Measurements from ENCODE around the gene GRAMD1B. TPM values are rescaled to one million over a fixed set of nuclear protein-coding genes. Genes with fewer than 3 reads are reported as not detected.

The GRAMD1B gene
- total and polyA plus RNA-seq, 2 experiments from 2014 or later, result 9.0 to 20.4 TPM

DNA sequence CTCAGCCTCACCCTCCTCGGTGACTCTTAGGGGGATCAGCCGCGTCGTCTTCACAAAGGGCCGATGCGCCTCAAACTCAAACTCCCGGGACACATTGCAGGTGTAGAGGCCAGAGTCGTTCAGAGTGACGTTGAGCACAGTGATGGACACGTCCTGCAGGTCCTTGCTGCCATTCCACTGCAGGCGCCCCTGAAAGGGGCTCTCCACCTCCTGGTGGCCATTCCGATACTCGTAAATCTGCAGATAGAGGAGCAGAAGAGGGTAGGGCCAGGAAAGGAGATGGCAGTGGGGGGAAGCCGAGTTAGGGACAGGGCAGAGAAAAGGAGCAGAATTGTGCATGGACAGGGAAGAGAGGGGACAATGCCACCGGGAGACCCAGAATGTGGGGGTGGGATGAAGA, 212.4 kb downstream of the GRAMD1B start:
- TF ChIP-seq, protein P1, sequence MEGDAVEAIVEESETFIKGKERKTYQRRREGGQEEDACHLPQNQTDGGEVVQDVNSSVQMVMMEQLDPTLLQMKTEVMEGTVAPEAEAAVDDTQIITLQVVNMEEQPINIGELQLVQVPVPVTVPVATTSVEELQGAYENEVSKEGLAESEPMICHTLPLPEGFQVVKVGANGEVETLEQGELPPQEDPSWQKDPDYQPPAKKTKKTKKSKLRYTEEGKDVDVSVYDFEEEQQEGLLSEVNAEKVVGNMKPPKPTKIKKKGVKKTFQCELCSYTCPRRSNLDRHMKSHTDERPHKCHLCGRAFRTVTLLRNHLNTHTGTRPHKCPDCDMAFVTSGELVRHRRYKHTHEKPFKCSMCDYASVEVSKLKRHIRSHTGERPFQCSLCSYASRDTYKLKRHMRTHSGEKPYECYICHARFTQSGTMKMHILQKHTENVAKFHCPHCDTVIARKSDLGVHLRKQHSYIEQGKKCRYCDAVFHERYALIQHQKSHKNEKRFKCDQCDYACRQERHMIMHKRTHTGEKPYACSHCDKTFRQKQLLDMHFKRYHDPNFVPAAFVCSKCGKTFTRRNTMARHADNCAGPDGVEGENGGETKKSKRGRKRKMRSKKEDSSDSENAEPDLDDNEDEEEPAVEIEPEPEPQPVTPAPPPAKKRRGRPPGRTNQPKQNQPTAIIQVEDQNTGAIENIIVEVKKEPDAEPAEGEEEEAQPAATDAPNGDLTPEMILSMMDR (IDR thresholded peaks at IDR 0.05; ENCODE audit: poor library complexity), result no peak
- TF ChIP-seq EZH2phosphoT487 (IDR thresholded peaks at IDR 0.05; ENCODE audit: low read depth, severe bottlenecking, unreplicated experiment) (no peak), EZH2 (IDR thresholded peaks at IDR 0.05; ENCODE audit: borderline replicate concordance) (no peak)

DNA sequence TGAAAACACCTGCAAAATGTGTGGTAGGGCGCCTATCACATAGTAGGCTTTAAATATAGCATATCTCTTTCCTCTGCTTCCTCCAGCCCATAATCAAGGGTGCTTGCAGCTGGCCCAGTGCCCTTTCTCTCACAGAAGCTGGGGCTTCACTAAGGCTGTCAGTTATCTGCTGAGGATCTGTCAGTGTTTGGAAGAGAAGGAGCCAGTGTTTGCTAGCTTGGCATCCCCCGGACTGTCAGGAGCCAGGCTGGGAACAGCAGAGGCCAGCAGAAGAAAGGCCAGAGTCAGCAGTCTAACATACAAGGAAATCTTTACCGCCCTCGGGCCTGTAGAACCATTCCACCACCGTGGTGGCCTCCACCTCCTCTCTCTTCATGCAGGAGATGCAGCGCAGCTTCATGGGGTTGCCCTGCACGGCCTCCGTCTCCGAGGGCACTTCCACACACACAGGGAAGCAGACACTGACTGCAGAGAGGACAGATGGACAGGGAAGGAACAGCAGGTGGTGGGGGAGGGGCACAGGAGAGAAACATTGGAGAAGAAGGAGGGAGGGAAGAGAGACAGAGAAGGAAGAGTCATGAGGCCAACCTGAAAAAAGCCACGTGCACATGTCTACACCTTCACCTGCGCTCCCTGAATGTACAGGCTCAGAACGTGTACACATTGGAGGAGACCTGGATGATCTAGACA, 215.4 kb downstream of the GRAMD1B start:
- WGBS (ENCODE audit: low lambda C conversion rate, missing lambda C conversion rate), result 77% methylated on average over 12 of the region's 12 CpGs
- peaks cover 19% of the 10 kb centered on the region for H3K27me3 ChIP-seq
- no peak for TF ChIP-seq EZH2phosphoT487 (IDR thresholded peaks at IDR 0.05; ENCODE audit: low read depth, severe bottlenecking, unreplicated experiment)
- no peak for TF ChIP-seq EZH2 (IDR thresholded peaks at IDR 0.05; ENCODE audit: borderline replicate concordance)
- TF ChIP-seq, protein P1 (IDR thresholded peaks at IDR 0.05; ENCODE audit: poor library complexity), result no peak

More for the DNA sequence above, 212.4 kb downstream of the GRAMD1B start:
- Histone ChIP-seq H3K27ac (no peak overlapping the region), H3K9me2 (replicated peaks; ENCODE audit: insufficient read depth) (no peaks in the 10 kb centered on the region), H3K36me3 (replicated peaks; ENCODE audit: insufficient read depth, low read depth) (no peaks in the 10 kb centered on the region), H3K4me3 (no peak overlapping the region), H3K4me1 (ENCODE audit: insufficient read depth) (no peaks in the 10 kb centered on the region), H3K9me3 (ENCODE audit: low read depth) (no peaks in the 10 kb centered on the region), H2AFZ (no peak overlapping the region), H3K79me2 (no peaks in the 10 kb centered on the region), H3K4me2 (no peak overlapping the region), H4K20me1 (ENCODE audit: insufficient read depth, poor library complexity, severe bottlenecking) (no peaks in the 10 kb centered on the region), H3K27me3 (peaks cover 13% of the 10 kb centered on the region)
- WGBS (ENCODE audit: low lambda C conversion rate, missing lambda C conversion rate), result 93% methylated on average over 15 of the region's 15 CpGs
- no peak for DNase-seq (ENCODE audit: low spot score)

DNA sequence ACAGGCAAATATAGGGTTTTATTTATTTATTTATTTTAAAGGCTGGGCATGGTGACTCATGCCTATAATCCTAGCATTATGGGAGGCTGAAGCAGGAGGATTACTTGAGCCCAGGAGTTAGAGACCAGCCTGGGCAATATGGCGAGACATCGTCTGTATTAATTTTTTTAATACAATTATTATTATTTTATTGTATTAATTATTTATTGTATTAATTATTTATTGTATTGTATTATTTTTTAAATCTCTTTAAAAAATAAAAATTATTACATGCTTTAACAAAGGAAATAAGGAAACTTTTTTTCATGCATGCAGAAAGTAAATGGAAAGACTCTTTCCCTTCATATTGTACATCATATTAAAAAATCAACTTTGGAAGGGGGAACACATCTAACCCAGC, 220.8 kb downstream of the GRAMD1B start:
- H4K20me1 ChIP-seq (ENCODE audit: insufficient read depth, poor library complexity, severe bottlenecking), result no peaks in the 10 kb centered on the region
- H3K4me3 ChIP-seq, result no peak overlapping the region
- H2AFZ ChIP-seq, result no peak overlapping the region
- 98% methylated on average over 2 of the region's 2 CpGs for WGBS (ENCODE audit: low lambda C conversion rate, missing lambda C conversion rate)
- peaks cover 27% of the 10 kb centered on the region for H3K27me3 ChIP-seq
- no peaks in the 10 kb centered on the region for H3K9me2 ChIP-seq (replicated peaks; ENCODE audit: insufficient read depth)
- TF ChIP-seq, protein P1 (IDR thresholded peaks at IDR 0.05; ENCODE audit: poor library complexity), result no peak
- TF ChIP-seq EZH2phosphoT487 (IDR thresholded peaks at IDR 0.05; ENCODE audit: low read depth, severe bottlenecking, unreplicated experiment) (no peak), EZH2 (IDR thresholded peaks at IDR 0.05; ENCODE audit: borderline replicate concordance) (no peak)
- peaks cover 3% of the 10 kb centered on the region for H3K4me1 ChIP-seq (ENCODE audit: insufficient read depth)
- no peak for DNase-seq (ENCODE audit: low spot score)
- H3K4me2 ChIP-seq, result no peak overlapping the region
- no peaks in the 10 kb centered on the region for H3K36me3 ChIP-seq (replicated peaks; ENCODE audit: insufficient read depth, low read depth)
- no peak overlapping the region for H3K27ac ChIP-seq
- H3K9me3 ChIP-seq (ENCODE audit: low read depth), result no peaks in the 10 kb centered on the region
- H3K79me2 ChIP-seq, result no peaks in the 10 kb centered on the region

More for the DNA sequence above, 215.4 kb downstream of the GRAMD1B start:
- Histone ChIP-seq H2AFZ (no peak overlapping the region), H3K4me2 (no peak overlapping the region), H3K4me3 (no peak overlapping the region), H3K79me2 (no peaks in the 10 kb centered on the region), H3K36me3 (replicated peaks; ENCODE audit: insufficient read depth, low read depth) (no peaks in the 10 kb centered on the region), H3K9me3 (ENCODE audit: low read depth) (no peaks in the 10 kb centered on the region), H3K4me1 (ENCODE audit: insufficient read depth) (no peaks in the 10 kb centered on the region), H3K27ac (no peak overlapping the region), H3K9me2 (replicated peaks; ENCODE audit: insufficient read depth) (no peaks in the 10 kb centered on the region), H4K20me1 (ENCODE audit: insufficient read depth, poor library complexity, severe bottlenecking) (no peaks in the 10 kb centered on the region)
- no peak for DNase-seq (ENCODE audit: low spot score)
